Subcutaneous abdominal adipose tissue (tissue), 5 donors: ENCODE measurements around the gene ITSN1.

ENCODE experiments used
- H3K27ac ChIP-seq: one replicate; pipeline ENCODE4 v1.7.0; 2013; ENCODE audit warnings: low read depth, mild to moderate bottlenecking, inconsistent platforms, low read length, moderate library complexity
- H3K27me3 ChIP-seq, 5 donors: one replicate each; pipeline ENCODE4 v1.7.0; 2013; ENCODE audit warnings: low read length in 5 of 5, inconsistent platforms in 1 of 5; ENCODE audit not compliant: control insufficient read depth in 5 of 5, insufficient read depth in 4 of 5
- H3K36me3 ChIP-seq, 5 donors: one replicate each; pipeline ENCODE4 v1.7.0; 2013; ENCODE audit warnings: low read length in 5 of 5; ENCODE audit not compliant: control insufficient read depth in 5 of 5, insufficient read depth in 5 of 5
- H3K4me1 ChIP-seq, 5 donors: one replicate each; pipeline ENCODE4 v1.7.0; 2013; ENCODE audit warnings: low read length in 5 of 5, mild to moderate bottlenecking in 3 of 5, moderate library complexity in 1 of 5; ENCODE audit not compliant: control insufficient read depth in 5 of 5, insufficient read depth in 5 of 5
- H3K4me3 ChIP-seq, 5 donors: one replicate each; pipeline ENCODE4 v1.7.0; 2013; ENCODE audit warnings: low read length in 5 of 5, low read depth in 1 of 5
- H3K9ac ChIP-seq, 5 donors: one replicate each; pipeline ENCODE4 v1.7.0; 2013; ENCODE audit warnings: low read length in 5 of 5, mild to moderate bottlenecking in 4 of 5, moderate library complexity in 3 of 5
- H3K9me3 ChIP-seq, 5 donors: one replicate each; pipeline ENCODE4 v1.7.0; 2013; ENCODE audit warnings: low read length in 5 of 5; ENCODE audit not compliant: control insufficient read depth in 5 of 5
- donor health status: healthy.
- donor health status: healthy.
- donor health status: healthy.
- donor health status: healthy.
- donor health status: healthy.

The ITSN1 gene

GRCh38 chr21:33931799-33932390 lies 289.6 kb downstream of the ITSN1 start:
- Histone ChIP-seq H3K4me3 (peak overlapping the region; percentile 63 to 89 (median 75)), H3K27me3 (no peaks in the 10 kb centered on the region), H3K4me1 (peaks cover 0 to 23% (median 20%) of the 10 kb centered on the region in 5 donors), H3K9ac (peak overlapping the region; percentile 33 to 79 (median 66)), H3K9me3 (no peaks in the 10 kb centered on the region), H3K27ac (peak overlapping the region; percentile 29), H3K36me3 (no peaks in the 10 kb centered on the region)

GRCh38 chr21:33932731-33933130 lies 290.4 kb downstream of the ITSN1 start:
- Histone ChIP-seq H3K27ac (no peak overlapping the region), H3K4me1 (peaks cover 0 to 27% (median 21%) of the 10 kb centered on the region in 5 donors), H3K9me3 (no peaks in the 10 kb centered on the region), H3K36me3 (no peaks in the 10 kb centered on the region), H3K9ac (peak overlapping the region in 1 of 5 donors; percentile 9), H3K4me3 (peak overlapping the region in 4 of 5 donors; percentile 63 to 89 (median 81)), H3K27me3 (no peaks in the 10 kb centered on the region)

- peaks cover 0 to 31% (median 23%) of the 10 kb centered on the region in 5 donors for H3K4me1 ChIP-seq
- no peak overlapping the region for H3K4me3 ChIP-seq
- no peaks in the 10 kb centered on the region for H3K9me3 ChIP-seq
- no peak overlapping the region for H3K9ac ChIP-seq
- peak overlapping the region; percentile 46 for H3K27ac ChIP-seq
- no peaks in the 10 kb centered on the region for H3K27me3 ChIP-seq
- H3K36me3 ChIP-seq = no peaks in the 10 kb centered on the region
Measured at GRCh38 chr21:33936301-33937038, 294.2 kb downstream of the ITSN1 start.

- Histone ChIP-seq H3K4me3 (no peak overlapping the region), H3K27me3 (no peaks in the 10 kb centered on the region), H3K36me3 (no peaks in the 10 kb centered on the region), H3K27ac (peak overlapping the region; percentile 46), H3K4me1 (peaks cover 0 to 30% (median 21%) of the 10 kb centered on the region in 5 donors), H3K9ac (no peak overlapping the region), H3K9me3 (no peaks in the 10 kb centered on the region)
Measured at GRCh38 chr21:33937146-33937545, 294.8 kb downstream of the ITSN1 start.

GRCh38 chr21:33937931-33938339 lies 295.6 kb downstream of the ITSN1 start:
- Histone ChIP-seq H3K9ac (no peak overlapping the region), H3K4me1 (peaks cover 0 to 22% (median 15%) of the 10 kb centered on the region in 5 donors), H3K27ac (no peak overlapping the region), H3K4me3 (no peak overlapping the region), H3K36me3 (no peaks in the 10 kb centered on the region), H3K27me3 (no peaks in the 10 kb centered on the region), H3K9me3 (no peaks in the 10 kb centered on the region)

- H3K27ac ChIP-seq = no peak overlapping the region
Measured at GRCh38 chr21:33938381-33938780, 296.1 kb downstream of the ITSN1 start.

GRCh38 chr21:33939226-33939625 lies 296.9 kb downstream of the ITSN1 start:
- no peak overlapping the region for H3K27ac ChIP-seq
- H3K9ac ChIP-seq = no peak overlapping the region
- peaks cover 0 to 22% (median 15%) of the 10 kb centered on the region in 5 donors for H3K4me1 ChIP-seq
- H3K4me3 ChIP-seq = no peak overlapping the region
- H3K27me3 ChIP-seq = no peaks in the 10 kb centered on the region
- H3K9me3 ChIP-seq = no peaks in the 10 kb centered on the region
- H3K36me3 ChIP-seq = no peaks in the 10 kb centered on the region

More at GRCh38 chr21:33938381-33938780, 296.1 kb downstream of the ITSN1 start:
- no peaks in the 10 kb centered on the region for H3K36me3 ChIP-seq
- no peak overlapping the region for H3K4me3 ChIP-seq
- no peak overlapping the region for H3K9ac ChIP-seq
- no peaks in the 10 kb centered on the region for H3K27me3 ChIP-seq
- no peaks in the 10 kb centered on the region for H3K9me3 ChIP-seq
- peaks cover 0 to 22% (median 15%) of the 10 kb centered on the region in 5 donors for H3K4me1 ChIP-seq

- Histone ChIP-seq H3K9me3 (no peaks in the 10 kb centered on the region), H3K36me3 (no peaks in the 10 kb centered on the region), H3K9ac (no peak overlapping the region), H3K4me3 (no peak overlapping the region), H3K4me1 (peaks cover 0 to 22% (median 15%) of the 10 kb centered on the region in 5 donors), H3K27me3 (no peaks in the 10 kb centered on the region), H3K27ac (no peak overlapping the region)
Measured at GRCh38 chr21:33940164-33940880, 298.0 kb downstream of the ITSN1 start.

GRCh38 chr21:33940881-33941245 lies 298.6 kb downstream of the ITSN1 start:
- H3K27me3 ChIP-seq = no peaks in the 10 kb centered on the region
- H3K27ac ChIP-seq = no peak overlapping the region
- H3K9me3 ChIP-seq = no peaks in the 10 kb centered on the region
- no peak overlapping the region for H3K9ac ChIP-seq
- peaks cover 0 to 22% (median 14%) of the 10 kb centered on the region in 5 donors for H3K4me1 ChIP-seq
- no peak overlapping the region for H3K4me3 ChIP-seq
- no peaks in the 10 kb centered on the region for H3K36me3 ChIP-seq

- no peaks in the 10 kb centered on the region for H3K9me3 ChIP-seq
- no peaks in the 10 kb centered on the region for H3K27me3 ChIP-seq
- no peaks in the 10 kb centered on the region for H3K36me3 ChIP-seq
- H3K27ac ChIP-seq = no peak overlapping the region
- peaks cover 0 to 11% (median 2%) of the 10 kb centered on the region in 5 donors for H3K4me1 ChIP-seq
- H3K4me3 ChIP-seq = no peak overlapping the region
- no peak overlapping the region for H3K9ac ChIP-seq
Measured at GRCh38 chr21:33942426-33942825, 300.1 kb downstream of the ITSN1 start.
